ENCODE results near the gene PRKCD.
"Not testable (repeated sequence)": the region's sequence is repeated elsewhere in the genome, so short reads cannot be mapped to it uniquely, and the experiment has no call there.

Gene PRKCD

GRCh38 chr3:53149699-53150098 is 11.3 kb upstream of the PRKCD start:
- no peak for TF ChIP-seq CTCF (IDR thresholded peaks at IDR 0.05; ENCODE audit: control insufficient read depth, insufficient read depth, low read depth, low read length, missing control alignments)
- no peak overlapping the region for H3K4me3 ChIP-seq (ENCODE audit: control insufficient read depth, low read depth, low read length)

GRCh38 chr3:53150247-53151085 is 10.5 kb upstream of the PRKCD start:
- no peak for DNase-seq (ENCODE audit: low read depth)
- TF ChIP-seq CTCF (IDR thresholded peaks at IDR 0.05; ENCODE audit: control insufficient read depth, insufficient read depth, low read depth, low read length, missing control alignments) = no peak
- H3K4me3 ChIP-seq (ENCODE audit: control insufficient read depth, low read depth, low read length) = no peak overlapping the region

More at GRCh38 chr3:53149699-53150098, 11.3 kb upstream of the PRKCD start:
- no peak for DNase-seq (ENCODE audit: low read depth)

GRCh38 chr3:53151086-53151438 is 9.9 kb upstream of the PRKCD start:
- not testable (repeated sequence) for DNase-seq (ENCODE audit: low read depth); H3K4me3 ChIP-seq (ENCODE audit: control insufficient read depth, low read depth, low read length)

GRCh38 chr3:53151465-53151864 is 9.5 kb upstream of the PRKCD start:
- H3K4me3 ChIP-seq (ENCODE audit: control insufficient read depth, low read depth, low read length) = no peak overlapping the region
- TF ChIP-seq CTCF (IDR thresholded peaks at IDR 0.05; ENCODE audit: control insufficient read depth, insufficient read depth, low read depth, low read length, missing control alignments) = no peak
- DNase-seq (ENCODE audit: low read depth) = no peak

- no peak overlapping the region for H3K4me3 ChIP-seq (ENCODE audit: control insufficient read depth, low read depth, low read length)
- no peak for DNase-seq (ENCODE audit: low read depth)
- TF ChIP-seq CTCF (IDR thresholded peaks at IDR 0.05; ENCODE audit: control insufficient read depth, insufficient read depth, low read depth, low read length, missing control alignments) = no peak
These were observed 8.9 kb upstream of the PRKCD start for GRCh38 chr3:53151870-53152660.

GRCh38 chr3:53153264-53153823 is 7.7 kb upstream of the PRKCD start:
- no peak overlapping the region for H3K4me3 ChIP-seq (ENCODE audit: control insufficient read depth, low read depth, low read length)
- no peak for DNase-seq (ENCODE audit: low read depth)
- TF ChIP-seq CTCF (IDR thresholded peaks at IDR 0.05; ENCODE audit: control insufficient read depth, insufficient read depth, low read depth, low read length, missing control alignments) = no peak

GRCh38 chr3:53153980-53154379 is 7.0 kb upstream of the PRKCD start:
- no peak overlapping the region for H3K4me3 ChIP-seq (ENCODE audit: control insufficient read depth, low read depth, low read length)
- TF ChIP-seq CTCF (IDR thresholded peaks at IDR 0.05; ENCODE audit: control insufficient read depth, insufficient read depth, low read depth, low read length, missing control alignments) = no peak
- DNase-seq (ENCODE audit: low read depth) = no peak
